Measurements from ENCODE around the gene CORO1C.

The CORO1C gene

DNA sequence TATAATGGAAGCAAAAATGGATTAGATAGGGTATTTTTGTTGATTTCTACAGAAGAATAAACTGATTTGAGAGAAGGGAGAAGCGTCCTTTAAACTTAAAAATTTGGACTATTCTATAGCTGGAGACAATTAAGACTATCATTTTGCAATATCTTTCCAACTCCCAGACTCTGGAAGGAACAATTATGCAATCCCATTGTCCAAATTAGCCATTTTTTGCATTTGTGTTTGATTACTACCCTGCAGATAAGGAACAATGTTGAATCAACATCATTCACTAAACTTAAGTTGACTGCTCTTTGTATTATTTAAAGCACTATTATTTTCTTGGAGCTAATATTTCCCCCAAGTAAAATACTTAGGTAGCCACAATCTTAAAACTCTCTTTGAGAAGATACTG, 62.8 kb downstream of the CORO1C start:
- no peak for TF ChIP-seq GATA3 (IDR thresholded peaks at IDR 0.05; ENCODE audit: low read depth, low read length)
- TF ChIP-seq GATA2 (IDR thresholded peaks at IDR 0.05; ENCODE audit: low read depth, low read length), result no peak

DNA sequence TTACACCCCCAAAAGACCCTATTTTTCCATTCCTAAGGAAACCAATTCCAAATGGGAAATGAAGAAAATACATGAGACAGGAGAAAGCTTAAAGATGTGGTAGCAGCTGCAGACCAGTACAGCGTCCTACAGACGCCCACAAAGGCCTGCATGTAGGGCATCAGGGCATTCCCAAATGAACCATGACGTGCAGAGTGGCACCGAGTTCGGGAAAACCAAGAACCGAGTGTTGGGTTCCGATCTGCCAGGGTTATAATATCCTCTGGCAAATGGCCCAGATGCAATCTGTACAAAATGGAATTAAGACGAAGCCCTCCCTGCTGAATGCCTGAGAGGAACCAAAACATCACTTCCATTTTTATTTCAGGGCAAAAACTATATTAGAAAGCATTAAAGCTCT, 63.3 kb downstream of the CORO1C start:
- TF ChIP-seq GATA2 (IDR thresholded peaks at IDR 0.05; ENCODE audit: low read depth, low read length) (peak; percentile 55; the same call in 1 of the 2 replicates), GATA3 (IDR thresholded peaks at IDR 0.05; ENCODE audit: low read depth, low read length) (no peak)

DNA sequence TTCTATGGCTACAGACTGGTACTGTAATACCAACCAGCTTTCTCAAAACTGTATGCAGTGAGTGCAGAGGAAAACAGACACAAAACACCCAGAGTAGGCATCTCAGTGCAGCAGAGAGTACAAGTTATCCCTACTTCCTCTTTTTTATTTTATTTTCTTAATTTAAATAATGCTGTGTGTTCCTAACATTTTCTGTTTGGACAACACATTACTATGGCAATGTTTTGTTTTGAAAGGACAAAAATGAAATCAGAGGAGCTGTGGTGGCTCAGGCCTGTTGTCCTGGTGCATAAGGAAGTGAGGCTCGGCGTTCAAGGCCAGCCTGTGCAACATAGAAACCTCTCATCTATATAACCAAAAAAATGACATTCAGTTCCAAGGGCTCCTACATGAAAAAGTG, 64.0 kb downstream of the CORO1C start:
- TF ChIP-seq GATA3 (IDR thresholded peaks at IDR 0.05; ENCODE audit: low read depth, low read length), result no peak
- TF ChIP-seq GATA2 (IDR thresholded peaks at IDR 0.05; ENCODE audit: low read depth, low read length), result no peak

DNA sequence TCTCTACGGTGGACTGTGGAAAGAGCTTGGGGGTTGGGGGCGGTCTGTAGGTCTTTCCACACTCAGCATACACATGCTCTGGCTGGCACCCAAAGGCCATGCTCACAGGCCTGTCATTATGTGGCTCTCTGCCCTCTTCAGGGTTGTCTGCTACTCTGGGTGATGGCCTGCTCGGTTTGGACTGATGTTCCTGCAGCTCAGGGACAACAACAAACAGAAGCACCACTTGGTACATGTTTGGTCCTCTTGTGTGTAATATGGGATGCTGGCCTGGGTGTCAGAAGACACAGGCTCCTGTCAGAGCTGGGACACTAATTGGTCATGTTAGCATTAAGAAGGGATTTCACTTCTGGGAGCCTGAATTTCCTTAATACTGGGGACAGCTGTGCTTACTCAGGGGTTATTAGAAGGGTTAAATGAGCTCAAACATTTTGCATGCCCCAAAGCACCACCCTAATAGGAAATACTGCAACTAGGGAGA, 64.9 kb downstream of the CORO1C start:
- TF ChIP-seq GATA2 (IDR thresholded peaks at IDR 0.05; ENCODE audit: low read depth, low read length) (no peak), GATA3 (IDR thresholded peaks at IDR 0.05; ENCODE audit: low read depth, low read length) (no peak)

DNA sequence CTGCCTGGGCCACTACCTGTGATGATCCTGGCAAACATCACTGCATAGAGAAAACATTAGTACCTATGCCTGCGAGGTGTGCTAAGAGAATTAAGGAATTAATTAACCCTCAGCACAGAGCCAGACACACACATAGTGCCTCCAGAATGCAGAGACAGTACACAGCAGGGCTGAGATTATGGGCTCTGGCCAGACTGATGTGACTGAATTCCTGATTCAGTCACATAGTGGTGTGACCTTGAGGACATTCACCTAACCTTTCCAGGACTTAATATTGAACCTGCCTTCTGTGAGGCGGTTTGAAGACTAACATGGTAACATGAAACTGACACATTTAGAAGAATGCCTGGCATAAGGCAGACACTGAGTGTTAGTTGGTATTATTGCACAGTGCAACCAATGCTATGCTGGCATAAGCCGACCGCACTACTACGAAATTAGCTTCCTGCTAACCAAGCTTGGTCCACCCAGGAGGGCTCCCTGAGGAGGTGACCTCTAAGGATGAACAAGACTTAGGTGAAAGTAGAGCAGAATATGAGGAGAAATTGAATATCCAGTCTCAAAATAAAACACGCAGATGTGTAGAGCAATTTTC, 65.6 kb downstream of the CORO1C start:
- TF ChIP-seq GATA2 (IDR thresholded peaks at IDR 0.05; ENCODE audit: low read depth, low read length) (no peak), GATA3 (IDR thresholded peaks at IDR 0.05; ENCODE audit: low read depth, low read length) (no peak)

DNA sequence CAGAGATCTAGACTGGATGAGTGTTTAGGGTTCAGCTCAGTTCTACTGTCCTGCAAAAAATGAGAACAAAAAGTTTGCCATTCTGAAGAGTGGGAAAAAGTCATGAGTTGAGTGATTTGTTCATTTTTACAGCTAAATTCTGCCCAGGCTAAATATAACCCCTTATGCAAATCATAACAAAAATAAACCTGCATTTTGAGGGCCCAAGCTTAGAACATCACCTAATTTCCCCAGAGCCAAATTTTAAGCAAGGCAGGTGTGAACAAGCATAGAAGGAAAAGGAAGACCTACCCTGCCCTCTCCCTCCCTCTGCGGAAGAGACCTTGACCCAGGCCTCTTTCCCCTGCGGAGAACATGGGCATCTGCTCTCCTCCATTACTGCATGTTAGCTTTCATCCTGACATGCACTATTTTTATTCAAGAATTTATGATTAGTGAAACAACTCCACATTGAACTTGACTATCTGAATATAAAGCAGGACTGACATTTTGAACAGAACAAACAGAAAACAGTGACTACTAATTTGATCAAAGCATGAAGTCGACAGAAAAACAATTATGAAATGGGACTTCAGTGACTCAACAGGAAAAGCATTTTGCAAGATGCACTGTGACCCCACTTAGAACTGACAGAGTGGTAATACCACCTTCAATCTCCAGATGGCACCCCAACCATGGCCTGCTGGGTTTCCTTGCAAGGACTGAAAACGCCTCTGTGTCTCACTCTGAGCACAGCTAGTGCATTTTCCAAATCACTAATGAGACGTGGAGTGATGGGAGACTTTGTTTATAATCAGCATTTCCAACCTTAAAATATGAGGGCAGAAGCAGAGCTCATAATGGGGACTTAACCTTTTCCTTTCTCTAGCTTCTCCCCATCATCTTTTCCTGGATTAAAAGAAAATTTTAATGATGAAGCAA, 66.7 kb downstream of the CORO1C start:
- TF ChIP-seq GATA2 (IDR thresholded peaks at IDR 0.05; ENCODE audit: low read depth, low read length) (no peak), GATA3 (IDR thresholded peaks at IDR 0.05; ENCODE audit: low read depth, low read length) (no peak)

DNA sequence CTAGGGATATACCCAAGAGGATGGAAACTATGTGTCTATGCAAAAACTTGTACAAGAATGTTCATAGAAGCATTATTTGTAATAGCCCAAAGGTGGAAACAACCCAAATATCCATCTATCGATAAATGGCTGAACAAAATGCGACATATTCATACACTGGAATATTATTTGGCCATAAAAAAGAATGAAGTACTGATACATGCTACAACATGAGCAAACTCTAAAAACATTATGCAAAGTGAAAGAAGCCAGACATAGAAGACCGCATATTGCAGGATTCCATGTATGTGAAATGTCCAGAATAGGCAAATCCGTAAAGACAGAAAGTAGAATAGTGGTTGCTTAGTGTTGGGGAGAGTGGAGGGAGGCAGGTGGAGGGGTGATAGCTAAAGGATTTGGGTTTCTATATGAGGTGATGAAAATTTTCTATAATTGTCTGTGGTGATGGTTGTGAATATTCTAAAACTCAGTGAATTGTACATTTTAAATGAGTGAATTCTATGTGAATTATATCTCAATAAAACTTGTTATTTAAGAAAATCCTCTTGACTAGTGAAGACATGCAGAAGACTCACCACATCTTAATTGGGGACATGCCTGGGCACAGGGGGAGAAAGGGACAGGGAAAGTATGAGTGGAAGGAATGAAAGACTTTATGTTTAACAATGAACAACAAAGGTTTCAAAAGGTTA, 67.8 kb downstream of the CORO1C start:
- TF ChIP-seq GATA3 (IDR thresholded peaks at IDR 0.05; ENCODE audit: low read depth, low read length) (no peak), GATA2 (IDR thresholded peaks at IDR 0.05; ENCODE audit: low read depth, low read length) (no peak)

DNA sequence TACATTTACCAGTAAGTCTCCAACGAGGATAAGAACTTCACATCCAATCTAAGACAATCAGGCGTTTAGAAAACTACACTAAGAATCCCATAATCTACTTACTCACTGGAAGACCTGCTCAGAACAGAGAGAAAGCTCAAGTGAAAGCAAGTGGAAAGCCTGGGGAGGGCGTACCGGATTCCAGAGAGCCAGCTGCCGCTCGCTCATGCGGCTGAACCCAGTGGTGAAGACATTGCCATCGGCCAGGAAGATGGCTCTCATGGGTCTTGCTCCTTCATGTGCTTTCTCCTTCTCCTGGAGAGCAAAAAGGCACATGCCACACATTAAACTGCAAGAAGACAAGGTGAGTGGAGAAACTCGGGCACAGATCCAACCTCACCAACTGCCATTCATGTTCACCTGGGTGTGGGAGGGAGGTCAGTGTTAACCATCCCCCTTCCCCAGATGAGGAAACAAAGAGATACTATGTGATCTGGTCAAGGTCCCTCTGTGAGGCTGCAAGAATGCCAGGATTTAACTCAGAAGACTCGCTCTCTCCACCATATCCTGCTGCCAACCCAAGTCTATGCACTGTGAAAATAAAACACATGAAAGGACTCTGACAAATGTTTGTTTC, 74.1 kb downstream of the CORO1C start:
- TF ChIP-seq GATA3 (IDR thresholded peaks at IDR 0.05; ENCODE audit: low read depth, low read length) (no peak), GATA2 (IDR thresholded peaks at IDR 0.05; ENCODE audit: low read depth, low read length) (no peak)

DNA sequence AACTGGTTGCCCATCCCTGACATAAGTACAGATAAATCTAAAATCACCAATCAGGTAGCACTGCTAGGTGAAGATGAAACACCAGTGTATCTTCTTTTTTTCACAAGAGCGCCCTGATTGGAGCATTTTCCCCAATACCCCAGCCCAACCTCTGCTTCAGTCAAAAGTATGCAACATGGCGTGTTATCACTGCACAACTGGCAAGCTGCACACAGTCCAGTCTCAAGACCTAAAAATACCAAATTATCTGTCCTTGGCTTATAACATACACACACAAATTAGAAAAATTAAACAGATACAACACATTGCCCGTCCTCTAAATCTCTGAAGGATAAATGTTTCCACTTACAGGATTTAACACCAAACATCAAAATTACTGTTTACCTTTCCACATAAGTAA, 77.4 kb downstream of the CORO1C start:
- no peak for TF ChIP-seq GATA2 (IDR thresholded peaks at IDR 0.05; ENCODE audit: low read depth, low read length)
- TF ChIP-seq GATA3 (IDR thresholded peaks at IDR 0.05; ENCODE audit: low read depth, low read length), result no peak

DNA sequence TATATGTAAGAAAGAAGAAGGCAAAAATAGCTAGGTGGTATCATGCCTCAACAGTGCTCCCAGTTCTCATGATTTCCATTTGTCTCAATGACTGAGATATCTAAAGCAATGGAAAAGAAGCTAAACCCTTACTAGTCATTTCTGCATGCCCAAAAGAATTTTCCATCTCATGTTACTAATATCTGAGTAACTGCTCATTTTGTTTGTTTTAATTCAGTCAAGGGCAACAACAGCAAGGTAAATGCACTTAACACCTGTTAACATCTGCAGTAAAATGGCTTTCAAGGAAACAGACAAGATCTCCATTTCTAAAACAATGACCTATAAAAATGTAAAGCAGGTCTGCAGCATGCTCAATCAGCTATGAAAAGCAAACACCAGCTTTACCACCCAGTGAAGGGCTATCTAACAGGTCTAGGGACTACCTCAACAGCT, 78.2 kb downstream of the CORO1C start:
- TF ChIP-seq GATA3 (IDR thresholded peaks at IDR 0.05; ENCODE audit: low read depth, low read length), result no peak

DNA sequence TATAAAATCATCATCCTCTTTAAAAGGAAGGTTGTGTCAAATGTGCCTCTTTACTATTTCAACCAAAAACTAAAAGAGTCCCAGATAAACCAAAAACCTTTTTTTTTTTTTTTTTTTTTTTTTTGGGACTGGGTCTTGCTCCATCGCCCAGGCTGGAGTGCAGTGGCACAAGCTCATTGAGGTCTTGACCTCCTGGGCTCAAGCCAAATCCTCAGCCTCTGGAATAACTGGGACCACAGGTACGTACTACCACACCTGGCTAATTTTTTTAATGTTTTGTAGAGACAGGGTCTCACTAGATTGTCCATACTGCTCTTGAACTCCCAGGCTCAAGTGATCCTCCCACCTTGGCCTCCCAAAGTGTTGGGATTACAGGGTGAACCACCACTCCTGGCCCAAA, 81.2 kb downstream of the CORO1C start:
- TF ChIP-seq GATA3 (IDR thresholded peaks at IDR 0.05; ENCODE audit: low read depth, low read length), result no peak
- no peak for TF ChIP-seq GATA2 (IDR thresholded peaks at IDR 0.05; ENCODE audit: low read depth, low read length)

DNA sequence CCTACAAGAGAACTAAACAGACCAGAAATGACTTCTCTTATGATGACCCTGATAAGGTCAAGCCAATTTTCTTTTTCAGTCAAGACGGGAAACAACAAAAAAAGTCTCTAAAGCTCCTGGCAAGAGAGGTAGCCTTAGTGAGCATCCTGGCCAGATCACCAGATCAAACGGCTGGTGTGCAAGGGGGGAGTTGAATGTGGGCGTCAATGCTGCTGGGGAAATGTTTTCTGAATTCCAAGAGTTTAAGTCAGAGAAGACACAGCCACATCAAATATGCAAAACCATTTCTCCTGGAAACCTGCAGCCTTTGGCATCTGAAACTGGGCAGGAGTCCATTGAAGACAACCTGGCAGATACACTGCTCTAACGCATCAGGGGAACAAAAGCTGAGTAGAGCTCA, 81.6 kb downstream of the CORO1C start:
- no peak for TF ChIP-seq GATA2 (IDR thresholded peaks at IDR 0.05; ENCODE audit: low read depth, low read length)
- TF ChIP-seq GATA3 (IDR thresholded peaks at IDR 0.05; ENCODE audit: low read depth, low read length), result no peak

DNA sequence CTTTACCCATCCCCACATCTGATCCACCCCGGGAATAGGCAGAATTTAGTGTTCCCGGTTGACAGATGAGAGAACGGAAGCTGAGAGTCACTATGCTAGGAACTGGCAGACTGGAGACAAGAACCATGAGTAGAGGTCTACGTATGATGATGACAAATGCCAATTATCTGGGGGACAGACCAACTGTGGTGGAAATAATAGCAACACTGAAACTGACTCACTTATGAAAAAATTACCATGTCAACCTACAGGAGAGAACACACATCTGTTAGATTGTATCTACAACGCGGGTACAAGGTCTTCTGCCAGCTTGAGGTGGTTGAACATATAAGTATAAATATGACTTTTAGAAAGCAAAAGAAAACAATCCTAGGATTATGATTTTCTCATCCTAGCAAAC, 82.2 kb downstream of the CORO1C start:
- no peak for TF ChIP-seq GATA2 (IDR thresholded peaks at IDR 0.05; ENCODE audit: low read depth, low read length)
- TF ChIP-seq GATA3 (IDR thresholded peaks at IDR 0.05; ENCODE audit: low read depth, low read length), result no peak

DNA sequence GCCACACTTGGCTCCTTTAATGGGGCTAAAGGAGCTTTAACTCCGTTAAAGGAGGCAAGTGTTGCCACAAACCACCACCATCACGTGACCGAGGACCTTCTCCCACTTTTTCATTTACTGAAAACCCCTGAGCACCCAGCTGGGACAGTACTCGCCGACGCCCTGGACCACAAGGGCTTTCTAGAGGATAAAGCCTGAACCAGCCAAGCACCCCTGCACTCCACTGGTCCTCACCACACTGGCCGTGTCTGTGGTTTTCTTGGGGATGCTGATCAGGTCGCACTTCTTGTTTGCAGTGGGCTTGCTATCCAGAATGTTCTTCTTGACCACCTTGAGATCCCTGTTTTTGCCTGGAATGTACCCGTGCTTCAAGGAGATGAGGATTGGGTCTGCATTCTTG, 82.9 kb downstream of the CORO1C start:
- TF ChIP-seq GATA2 (IDR thresholded peaks at IDR 0.05; ENCODE audit: low read depth, low read length), result no peak
- no peak for TF ChIP-seq GATA3 (IDR thresholded peaks at IDR 0.05; ENCODE audit: low read depth, low read length)

Data from SH-SY5Y (cell line).